Endothelial cell (in vitro differentiated cells): ENCODE measurements around the gene SIGLEC6. TPM values are rescaled to one million over a fixed set of nuclear protein-coding genes. Genes with fewer than 3 reads are reported as not detected.

Experiments used
- DNase-seq: peaks from one replicate; pipeline ENCODE4 v3.0.0; 2021; ENCODE audit warnings: low spot score
- H3K27ac Mint-ChIP-seq: one replicate; pipeline ENCODE4 v1.8.0; 2021; ENCODE audit warnings: mixed read lengths, inconsistent platforms; ENCODE audit not compliant: unreplicated experiment
- H3K27me3 Mint-ChIP-seq: one replicate; pipeline ENCODE4 v1.8.0; 2021; ENCODE audit warnings: mild to moderate bottlenecking, moderate library complexity, mixed read lengths, inconsistent platforms; ENCODE audit not compliant: unreplicated experiment
- H3K36me3 Mint-ChIP-seq: one replicate; pipeline ENCODE4 v1.8.0; 2021; ENCODE audit warnings: mild to moderate bottlenecking, low read depth, mixed read lengths, inconsistent platforms; ENCODE audit not compliant: unreplicated experiment
- H3K4me1 Mint-ChIP-seq: one replicate; pipeline ENCODE4 v1.8.0; 2021; ENCODE audit warnings: mild to moderate bottlenecking, mixed read lengths, inconsistent platforms; ENCODE audit not compliant: unreplicated experiment
- H3K4me3 Mint-ChIP-seq: one replicate; pipeline ENCODE4 v1.8.0; 2021; ENCODE audit warnings: mild to moderate bottlenecking, mixed read lengths, inconsistent platforms; ENCODE audit not compliant: unreplicated experiment
- H3K9me3 Mint-ChIP-seq: one replicate; pipeline ENCODE4 v1.8.0; 2021; ENCODE audit warnings: mixed read lengths, inconsistent platforms; ENCODE audit not compliant: unreplicated experiment
- total RNA-seq: library from RNA; stranded (reverse); fragmentation: NEBNext Ultra II Directional; extraction: Animal tissue kit (Norgen Biotek cat#: 25700); gene quantifications from one replicate; pipeline ENCODE4 v1.2.1, GENCODE V29; 2021; ENCODE audit not compliant: unreplicated experiment
- TF ChIP-seq, protein P1 (sequence below): fragments of 200-600 bp; sonication (generic); IDR thresholded peaks from one replicate; pipeline ENCODE4 v1.5.0; 2021; ENCODE audit warnings: antibody characterized with exemption; ENCODE audit not compliant: unreplicated experiment

SIGLEC6 gene
- total RNA-seq, 1 donor from 2014 or later, result not detected

DNA sequence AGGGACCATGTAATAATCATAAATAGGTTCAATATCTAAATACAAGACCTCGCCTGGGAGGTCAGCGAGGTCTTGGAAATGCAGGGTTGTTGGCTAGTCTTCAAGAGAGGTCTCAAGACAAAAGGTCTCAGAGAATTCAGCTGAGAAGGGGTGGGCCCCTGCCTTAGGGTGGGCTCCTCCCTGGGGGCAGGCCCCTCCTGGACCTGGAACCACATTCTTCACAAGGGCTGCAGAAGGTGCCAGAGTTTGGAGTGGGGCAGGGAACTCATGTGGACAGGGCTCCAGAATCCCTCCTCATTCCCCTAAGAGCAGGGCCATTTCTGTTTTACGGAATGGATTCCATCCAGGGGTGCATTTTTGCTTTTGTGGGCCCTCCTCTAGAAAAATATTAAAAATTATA, 43.0 kb downstream of the SIGLEC6 start:
- Mint-ChIP-seq H3K4me3 (no peak overlapping the region), H3K27ac (no peak overlapping the region), H3K9me3 (peaks cover 12% of the 10 kb centered on the region), H3K36me3 (peaks cover 3% of the 10 kb centered on the region), H3K4me1 (no peaks in the 10 kb centered on the region), H3K27me3 (no peaks in the 10 kb centered on the region)
- no peak for DNase-seq
- TF ChIP-seq, protein P1, sequence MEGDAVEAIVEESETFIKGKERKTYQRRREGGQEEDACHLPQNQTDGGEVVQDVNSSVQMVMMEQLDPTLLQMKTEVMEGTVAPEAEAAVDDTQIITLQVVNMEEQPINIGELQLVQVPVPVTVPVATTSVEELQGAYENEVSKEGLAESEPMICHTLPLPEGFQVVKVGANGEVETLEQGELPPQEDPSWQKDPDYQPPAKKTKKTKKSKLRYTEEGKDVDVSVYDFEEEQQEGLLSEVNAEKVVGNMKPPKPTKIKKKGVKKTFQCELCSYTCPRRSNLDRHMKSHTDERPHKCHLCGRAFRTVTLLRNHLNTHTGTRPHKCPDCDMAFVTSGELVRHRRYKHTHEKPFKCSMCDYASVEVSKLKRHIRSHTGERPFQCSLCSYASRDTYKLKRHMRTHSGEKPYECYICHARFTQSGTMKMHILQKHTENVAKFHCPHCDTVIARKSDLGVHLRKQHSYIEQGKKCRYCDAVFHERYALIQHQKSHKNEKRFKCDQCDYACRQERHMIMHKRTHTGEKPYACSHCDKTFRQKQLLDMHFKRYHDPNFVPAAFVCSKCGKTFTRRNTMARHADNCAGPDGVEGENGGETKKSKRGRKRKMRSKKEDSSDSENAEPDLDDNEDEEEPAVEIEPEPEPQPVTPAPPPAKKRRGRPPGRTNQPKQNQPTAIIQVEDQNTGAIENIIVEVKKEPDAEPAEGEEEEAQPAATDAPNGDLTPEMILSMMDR, result no peak

DNA sequence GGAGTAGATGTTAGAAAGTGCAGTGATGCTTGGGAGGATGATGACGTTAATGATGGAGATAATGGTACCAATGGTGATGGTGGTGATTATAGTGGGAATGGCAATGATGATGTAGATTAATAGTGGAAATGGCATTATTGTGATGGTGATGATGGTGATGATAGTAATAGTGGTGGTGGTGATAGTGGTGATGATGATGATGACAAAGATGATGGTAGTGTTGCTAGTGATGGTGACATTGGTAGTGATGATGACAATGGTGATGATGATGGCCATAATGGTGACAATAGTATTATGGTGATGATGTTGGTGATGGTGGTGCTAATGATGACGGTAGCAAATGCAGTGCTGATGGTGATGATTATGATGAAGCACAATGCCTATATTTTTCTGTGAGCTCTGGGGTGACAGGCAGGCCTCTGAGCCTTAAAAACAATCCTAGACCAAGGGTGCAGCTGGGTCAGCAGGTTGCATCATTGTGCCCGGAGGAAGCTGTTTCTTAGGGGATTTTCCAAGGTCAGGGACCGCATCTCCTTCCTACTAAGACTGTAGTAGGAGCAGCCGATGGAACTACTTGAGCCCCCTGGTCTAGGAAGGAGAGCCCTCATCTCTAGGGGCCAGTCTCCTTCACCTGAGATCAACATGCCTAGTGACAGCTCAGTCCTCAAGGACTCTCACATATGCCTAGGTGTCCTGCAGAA, 45.4 kb downstream of the SIGLEC6 start:
- no peaks in the 10 kb centered on the region for H3K4me1 Mint-ChIP-seq
- no peak for DNase-seq
- no peak overlapping the region for H3K4me3 Mint-ChIP-seq
- peaks cover 2% of the 10 kb centered on the region for H3K9me3 Mint-ChIP-seq
- no peak overlapping the region for H3K27ac Mint-ChIP-seq
- H3K27me3 Mint-ChIP-seq, result no peaks in the 10 kb centered on the region
- TF ChIP-seq, protein P1, result no peak
- no peaks in the 10 kb centered on the region for H3K36me3 Mint-ChIP-seq

- no peaks in the 10 kb centered on the region for H3K4me1 Mint-ChIP-seq
- peaks cover 9% of the 10 kb centered on the region for H3K36me3 Mint-ChIP-seq
- H3K9me3 Mint-ChIP-seq, result no peaks in the 10 kb centered on the region
- DNase-seq, result peak; percentile 72
- H3K27me3 Mint-ChIP-seq, result peaks cover 6% of the 10 kb centered on the region
- H3K27ac Mint-ChIP-seq, result no peak overlapping the region
- H3K4me3 Mint-ChIP-seq, result no peak overlapping the region
- TF ChIP-seq, protein P1, result no peak
Measured at GRCh38 chr19:51480590-51480989, 50.9 kb downstream of the SIGLEC6 start.

DNA sequence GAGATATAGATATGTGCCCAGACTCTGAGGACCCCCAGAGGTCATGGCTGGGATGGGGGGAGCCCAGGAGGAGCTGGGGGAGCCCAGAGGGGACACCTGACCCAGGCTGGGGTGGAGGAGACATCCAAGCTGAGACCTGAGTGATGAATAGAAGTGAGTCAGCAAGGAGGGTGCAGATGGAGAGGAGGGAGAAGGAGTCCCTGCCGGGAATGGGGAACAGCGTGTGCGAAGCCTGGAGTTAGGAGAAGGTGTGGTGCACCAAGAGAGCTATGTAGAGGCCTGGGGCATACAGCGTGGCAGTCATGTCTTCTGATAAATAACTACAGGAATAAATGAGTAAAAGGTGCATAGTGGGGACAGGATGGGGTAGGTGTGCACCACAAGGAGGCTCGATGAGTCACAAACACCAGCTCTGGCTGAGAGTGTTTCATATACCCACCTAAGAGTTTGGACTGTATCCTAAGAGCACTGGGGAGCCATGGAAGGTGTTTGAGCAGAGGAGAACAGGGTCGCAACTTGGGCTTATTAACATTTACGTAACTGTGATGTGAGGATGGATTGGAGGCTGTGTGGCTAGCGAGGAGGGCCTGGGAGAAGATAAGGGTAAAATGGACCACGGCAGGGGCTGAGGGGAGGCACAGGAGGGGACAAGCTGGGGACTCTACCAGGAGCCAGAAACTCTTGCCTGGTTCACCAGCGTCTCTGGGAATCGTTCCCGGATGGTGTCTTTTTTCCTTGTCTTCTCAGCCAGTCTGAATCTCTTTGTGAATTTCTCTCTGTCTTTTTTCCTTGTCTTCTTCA, 51.7 kb downstream of the SIGLEC6 start:
- Mint-ChIP-seq H3K4me3 (no peak overlapping the region), H3K27ac (no peak overlapping the region), H3K4me1 (no peaks in the 10 kb centered on the region), H3K9me3 (no peaks in the 10 kb centered on the region), H3K27me3 (peaks cover 6% of the 10 kb centered on the region), H3K36me3 (peaks cover 9% of the 10 kb centered on the region)
- no peak for DNase-seq
- TF ChIP-seq, protein P1, result no peak
